ENCODE results near the gene RFX2. TPM values are rescaled to one million over a fixed set of nuclear protein-coding genes. Genes with fewer than 3 reads are reported as not detected.

RFX2 gene
- total RNA-seq, 1 experiment from 2014 or later, result 3.7 TPM

- Histone ChIP-seq H2AFZ (ENCODE audit: low read length) (no peak overlapping the region), H3K14ac (ENCODE audit: insufficient read depth, low read length) (peak overlapping the region; percentile 0; the same call in 1 of the 2 replicates), H2BK15ac (ENCODE audit: low read depth, low read length) (no peak overlapping the region), H4K91ac (ENCODE audit: insufficient read length, low read depth, low read length) (no peak overlapping the region), H3K9me3 (ENCODE audit: control insufficient read depth, low read depth, low read length) (no peaks in the 10 kb centered on the region), H3T11ph (ENCODE audit: low read length) (no peak overlapping the region), H3K27ac (ENCODE audit: insufficient read length, low read depth, low read length) (no peak overlapping the region), H2AK5ac (ENCODE audit: insufficient read length, low read length) (no peak overlapping the region), H3K27me3 (ENCODE audit: insufficient read depth, low read length) (no peaks in the 10 kb centered on the region), H3K56ac (ENCODE audit: insufficient read length, low read depth, low read length) (no peak overlapping the region), H3K23me2 (ENCODE audit: insufficient read length, low read depth, low read length, poor library complexity, severe bottlenecking) (no peaks in the 10 kb centered on the region), H3K4me1 (ENCODE audit: insufficient read depth, low read length) (peaks cover 19% of the 10 kb centered on the region), H4K20me1 (ENCODE audit: control insufficient read depth, insufficient read depth, insufficient read length) (no peaks in the 10 kb centered on the region), H3K18ac (ENCODE audit: insufficient read length, low read depth, low read length) (no peak overlapping the region), H2BK5ac (ENCODE audit: insufficient read length, low read length) (no peak overlapping the region), H2BK12ac (ENCODE audit: insufficient read length, low read depth, low read length) (no peak overlapping the region), H4K5ac (ENCODE audit: insufficient read length, low read depth, low read length) (no peak overlapping the region), H3K4ac (ENCODE audit: low read depth, low read length) (no peak overlapping the region), H4K8ac (replicated peaks; ENCODE audit: insufficient read length, low read depth, low read length) (no peak overlapping the region), H3K9ac (ENCODE audit: extremely low read depth, insufficient read length, low read length) (no peak overlapping the region), H3K23ac (ENCODE audit: insufficient read length, low read depth, low read length) (no peak overlapping the region), H3K79me1 (ENCODE audit: insufficient read depth, low read depth, low read length, poor library complexity, severe bottlenecking) (peaks cover 4% of the 10 kb centered on the region), H2BK120ac (ENCODE audit: low read depth, low read length, poor library complexity, severe bottlenecking) (no peak overlapping the region), H3K4me2 (ENCODE audit: insufficient read depth, insufficient read length, low read length) (no peak overlapping the region), H2BK20ac (ENCODE audit: low read depth, low read length, poor library complexity, severe bottlenecking) (no peak overlapping the region), H3K79me2 (ENCODE audit: insufficient read depth, low read length) (peaks cover 38% of the 10 kb centered on the region; the same call in 1 of the 2 replicates)
- H3K36me3 Mint-ChIP-seq (ENCODE audit: insufficient read depth in 1 of 3, low read depth in 3 of 3), result no peaks in the 10 kb centered on the region
- H3K27ac Mint-ChIP-seq, result peak overlapping the region; percentile 3 to 73 (median 73); a peak in 4 of 7 replicates
- H3K4me1 Mint-ChIP-seq, result peaks cover 67 to 68% of the 10 kb centered on the region in 2 experiments
- no peak for TF ChIP-seq CTCF (conservative IDR thresholded peaks at IDR 0.05)
- H3K4me3 Mint-ChIP-seq, result no peak overlapping the region; a peak in 1 of 5 replicates
- H3K9me3 Mint-ChIP-seq, result no peaks in the 10 kb centered on the region
- WGBS (ENCODE audit: extremely low coverage, insufficient read length, low lambda C conversion rate), result no CpG with 5 or more reads among the region's 21 CpGs
- H3K27me3 Mint-ChIP-seq (ENCODE audit: low read depth), result no peaks in the 10 kb centered on the region
- DNase-seq, result no peak
Measured at GRCh38 chr19:5958074-5958850, 152.0 kb downstream of the RFX2 start.
